Esophagus muscularis mucosa (tissue), 4 donors: ENCODE data around the gene GLT1D1.

Experiments
- CTCF ChIP-seq, 3 experiments: fragments of 200-600 bp in 2 of 3; fragments of 450-650 bp in 1 of 3; sonication (generic) in 2 of 3; IDR thresholded peaks; one replicate each; pipeline ENCODE4 v1.5.1; 2017 to 2019; ENCODE audit warnings: antibody characterized with exemption in 3 of 3, mild to moderate bottlenecking in 2 of 3, moderate library complexity in 1 of 3
- EP300 ChIP-seq: sonication (generic); formaldehyde crosslinking; IDR thresholded peaks from one replicate; pipeline ENCODE4 v1.6.1; 2017; ENCODE audit warnings: antibody characterized with exemption
- POLR2AphosphoS5 ChIP-seq, 2 donors: sonication (generic); formaldehyde crosslinking; IDR thresholded peaks; one replicate each; pipeline ENCODE4 v1.6.1; 2017; ENCODE audit warnings: antibody characterized with exemption in 2 of 2

- TF ChIP-seq EP300 (no peak), CTCF (IDR thresholded peaks at IDR 0.05) (no peak), POLR2AphosphoS5 (IDR thresholded peaks at IDR 0.05) (no peak)
Measured at GRCh38 chr12:128909653-128910052, 56.4 kb downstream of the GLT1D1 start.
